ELR (cell line): Measurements from ENCODE around the gene SLC6A8.
"Not testable (repeated sequence)": the region's sequence is repeated elsewhere in the genome, so short reads cannot be mapped to it uniquely, and the experiment has no call there.

Source experiments
- DNase-seq: peaks from one replicate; pipeline ENCODE4 v3.0.0-alpha.2; 2015; ENCODE audit warnings: low read depth

SLC6A8 gene

DNA sequence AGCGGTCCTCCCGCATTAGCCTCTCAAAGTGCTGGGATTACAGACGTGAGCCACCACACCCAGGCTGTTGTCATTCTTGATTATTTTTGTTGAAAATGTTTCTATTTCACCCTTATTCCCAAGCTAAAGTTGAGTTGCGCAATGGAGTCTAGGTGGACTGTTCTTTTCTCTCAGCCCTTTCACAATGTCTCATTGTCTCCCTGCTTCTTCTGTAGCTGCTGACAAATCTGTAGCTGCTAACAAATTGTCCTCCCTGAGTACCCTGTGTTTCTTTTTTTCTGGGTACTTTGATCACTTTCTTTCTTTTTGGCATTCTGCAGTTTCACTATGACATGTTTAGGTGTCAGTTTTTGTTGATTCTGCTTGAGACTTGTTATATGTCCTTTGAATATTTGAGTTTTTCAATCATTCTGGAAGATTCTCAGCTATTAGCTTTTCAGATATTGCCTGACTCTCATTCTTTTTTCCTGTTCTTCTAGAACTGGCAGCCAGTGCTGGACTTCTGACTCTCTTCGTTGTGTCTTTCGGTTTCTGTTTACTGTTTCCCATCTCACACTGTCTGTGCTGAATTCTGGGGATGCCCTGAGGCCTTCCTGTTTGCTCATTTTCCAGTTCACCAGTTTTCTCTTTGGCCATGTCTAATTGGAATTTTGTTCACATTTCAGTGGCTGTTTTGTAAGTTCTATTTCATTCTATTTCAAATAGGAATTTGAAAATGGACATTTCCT is 43.6 kb downstream of the SLC6A8 start:
- no peak for DNase-seq

- DNase-seq, result no peak
These were observed 44.1 kb downstream of the SLC6A8 start for GRCh38 chrX:153731845-153732215.

GRCh38 chrX:153732401-153732800 is 44.7 kb downstream of the SLC6A8 start:
- peak; percentile 68 for DNase-seq

DNA sequence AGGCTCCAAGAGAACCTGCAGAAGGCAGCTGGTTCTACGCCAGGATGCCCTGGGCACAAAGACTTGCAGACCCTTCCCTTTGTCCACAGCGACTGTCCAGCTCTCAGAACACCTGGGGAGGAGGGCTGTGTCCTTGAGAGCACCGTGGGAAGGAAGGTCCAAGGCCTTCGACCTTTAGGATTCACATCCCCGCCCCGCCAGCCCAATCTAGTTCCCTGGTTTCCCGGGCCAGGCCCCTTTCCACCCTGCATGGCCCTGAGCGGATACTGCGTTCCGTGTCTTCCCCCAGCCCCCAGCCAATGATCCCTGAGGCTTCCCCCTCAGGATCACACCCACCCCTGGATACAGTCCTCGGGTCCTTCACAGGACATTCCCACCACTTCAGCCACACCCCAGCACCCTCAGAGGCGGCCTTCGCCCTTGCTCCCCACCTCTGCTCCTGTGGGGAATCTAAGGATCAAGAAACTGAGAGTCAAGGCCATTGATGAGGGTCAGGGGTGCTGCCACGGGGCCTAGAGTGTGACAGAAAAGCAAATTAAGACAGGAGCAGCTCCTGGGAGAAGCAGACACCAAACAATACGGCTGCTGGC is 46.0 kb downstream of the SLC6A8 start:
- DNase-seq, result no peak

DNA sequence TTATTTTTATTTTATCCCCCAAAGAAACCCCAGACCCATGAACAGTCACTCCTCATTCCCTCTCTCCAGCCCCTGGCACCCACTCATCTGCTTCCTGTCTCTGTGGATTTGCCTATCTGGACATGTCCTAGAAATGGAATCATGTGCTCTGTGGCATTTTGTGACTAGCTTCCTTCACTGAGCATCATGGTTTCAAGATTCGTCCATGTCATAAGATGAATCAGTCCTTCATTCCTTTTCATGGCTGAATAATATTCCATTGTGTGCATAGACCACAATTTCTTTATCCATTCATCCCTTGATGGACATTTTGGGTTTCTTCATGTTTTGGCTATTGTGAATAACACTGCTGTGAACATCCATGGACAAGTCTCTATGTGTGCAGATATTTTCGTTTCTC is 47.1 kb downstream of the SLC6A8 start:
- no peak for DNase-seq

DNA sequence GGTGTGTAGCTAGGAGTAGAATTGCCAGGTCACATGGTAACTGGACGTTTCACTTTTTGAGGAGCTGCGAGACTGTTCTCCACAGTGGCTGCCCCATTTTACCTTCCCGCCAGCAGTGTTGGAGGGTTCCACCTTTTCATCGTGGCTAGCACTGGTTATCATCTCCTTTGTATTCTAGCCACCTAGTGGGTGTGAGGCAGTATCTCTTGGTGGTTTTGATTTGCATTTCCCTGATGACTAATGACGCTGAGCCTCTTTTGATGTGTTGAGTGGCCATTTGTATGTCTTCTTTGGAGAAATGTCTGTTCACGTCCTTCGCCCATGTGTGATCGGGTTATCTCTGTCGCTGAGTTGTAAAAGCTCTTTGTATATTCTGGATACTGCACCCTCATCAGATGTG is 47.5 kb downstream of the SLC6A8 start:
- peak; percentile 33 for DNase-seq

- no peak for DNase-seq
These were observed 48.5 kb downstream of the SLC6A8 start for GRCh38 chrX:153736071-153736820.

DNA sequence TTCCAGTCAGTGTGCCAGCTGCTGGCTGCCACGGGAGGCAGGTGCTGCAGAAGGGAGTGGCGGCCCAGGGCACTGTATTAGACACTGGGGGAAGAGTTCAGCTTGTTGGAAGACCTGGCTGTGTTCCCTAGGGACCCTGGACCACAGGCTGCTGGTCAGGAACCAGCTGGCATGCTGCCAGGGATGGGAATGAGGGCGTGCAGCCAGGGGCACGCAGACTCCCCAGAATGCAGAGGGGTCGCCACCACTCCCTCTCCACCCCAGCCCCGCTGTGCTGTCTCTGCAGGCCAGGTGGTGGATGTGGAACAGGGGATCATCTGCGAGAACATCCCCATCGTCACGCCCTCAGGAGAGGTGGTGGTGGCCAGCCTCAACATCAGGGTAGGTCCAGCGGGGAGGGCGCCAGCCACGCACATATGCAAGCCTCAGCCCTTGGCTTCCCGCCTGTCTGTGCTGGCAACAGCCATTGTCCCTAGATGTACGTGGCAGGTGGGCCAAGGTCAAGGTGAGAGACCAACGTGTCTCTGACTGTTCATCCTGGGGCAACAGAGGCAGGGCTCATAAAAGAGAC is 49.2 kb downstream of the SLC6A8 start:
- DNase-seq, result no peak

- DNase-seq, result no peak
These were observed 50.4 kb downstream of the SLC6A8 start for GRCh38 chrX:153738056-153738605.

- DNase-seq, result no peak
These were observed 52.2 kb downstream of the SLC6A8 start for GRCh38 chrX:153739754-153740486.

- DNase-seq, result no peak
These were observed 53.0 kb downstream of the SLC6A8 start for GRCh38 chrX:153740631-153741222.

DNA sequence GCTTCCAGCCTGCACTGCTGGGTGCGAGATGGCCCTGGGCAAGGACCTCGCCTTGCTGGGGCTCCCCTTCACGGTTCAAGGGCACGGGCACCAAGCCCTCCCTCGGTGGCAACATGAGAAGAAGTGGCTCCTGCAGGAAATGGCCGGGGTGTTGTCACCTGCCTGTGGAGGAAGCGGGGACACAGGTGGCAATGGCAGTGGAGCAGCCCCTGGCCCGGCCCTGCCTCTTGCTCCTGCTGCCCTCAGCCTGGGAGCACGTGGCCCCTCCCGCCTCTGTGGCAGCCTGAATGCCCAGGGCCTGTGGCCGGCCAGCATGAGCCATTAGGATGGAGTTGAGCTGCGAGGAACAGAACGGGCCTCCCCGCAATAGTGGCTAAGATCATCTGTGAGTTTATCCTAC is 53.7 kb downstream of the SLC6A8 start:
- no peak for DNase-seq

DNA sequence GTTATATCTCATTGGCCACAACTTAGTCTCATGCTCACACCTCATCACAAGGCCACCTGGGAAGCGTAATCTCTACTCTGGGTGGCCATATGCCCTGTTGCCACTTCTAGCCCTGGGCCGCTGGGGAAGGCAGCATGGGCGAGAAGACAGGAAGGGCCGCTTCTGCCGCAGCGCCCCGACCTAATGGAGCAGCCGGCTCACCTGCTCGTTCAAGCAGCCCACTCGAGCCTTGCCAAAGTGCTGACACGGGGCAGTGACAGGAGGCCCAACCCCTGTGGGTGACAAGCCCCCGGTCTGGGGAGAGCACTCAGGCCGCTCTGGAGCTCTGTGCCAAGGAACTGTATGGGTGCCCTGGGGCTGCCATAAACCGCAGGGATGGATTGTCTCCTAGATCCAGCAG is 54.4 kb downstream of the SLC6A8 start:
- DNase-seq, result not testable (repeated sequence)

DNA sequence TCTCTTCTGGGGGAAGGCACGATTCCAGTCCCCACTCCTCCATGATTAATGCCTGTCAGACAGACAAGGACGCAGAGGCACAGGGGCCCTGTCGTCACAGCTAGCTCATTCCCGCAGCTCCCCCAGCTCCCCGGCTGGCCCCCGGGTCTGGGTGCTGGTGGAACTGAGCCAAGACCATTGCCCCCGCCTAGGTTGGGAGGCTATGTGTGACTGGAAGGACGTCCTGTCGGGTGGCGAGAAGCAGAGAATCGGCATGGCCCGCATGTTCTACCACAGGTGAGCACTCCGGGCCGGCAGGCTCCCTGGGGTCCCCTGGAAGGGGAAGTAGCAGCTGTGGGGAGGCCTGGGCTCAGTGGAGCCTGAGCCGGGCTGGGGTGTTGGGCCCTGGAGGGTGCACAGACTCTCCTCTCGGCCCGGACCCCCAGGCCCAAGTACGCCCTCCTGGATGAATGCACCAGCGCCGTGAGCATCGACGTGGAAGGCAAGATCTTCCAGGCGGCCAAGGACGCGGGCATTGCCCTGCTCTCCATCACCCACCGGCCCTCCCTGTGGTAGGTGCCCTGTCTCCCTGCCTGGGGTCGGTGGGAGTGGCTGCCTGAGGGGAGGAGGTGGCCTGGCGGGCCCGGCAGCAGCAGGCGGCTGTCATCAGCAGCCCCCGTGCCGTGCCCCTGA is 55.2 kb downstream of the SLC6A8 start:
- DNase-seq, result not testable (repeated sequence)

GRCh38 chrX:153743468-153744209 is 55.9 kb downstream of the SLC6A8 start:
- DNase-seq, result peak; percentile 24

- DNase-seq, result peak; percentile 25
These were observed 56.7 kb downstream of the SLC6A8 start for GRCh38 chrX:153744210-153745066.

DNA sequence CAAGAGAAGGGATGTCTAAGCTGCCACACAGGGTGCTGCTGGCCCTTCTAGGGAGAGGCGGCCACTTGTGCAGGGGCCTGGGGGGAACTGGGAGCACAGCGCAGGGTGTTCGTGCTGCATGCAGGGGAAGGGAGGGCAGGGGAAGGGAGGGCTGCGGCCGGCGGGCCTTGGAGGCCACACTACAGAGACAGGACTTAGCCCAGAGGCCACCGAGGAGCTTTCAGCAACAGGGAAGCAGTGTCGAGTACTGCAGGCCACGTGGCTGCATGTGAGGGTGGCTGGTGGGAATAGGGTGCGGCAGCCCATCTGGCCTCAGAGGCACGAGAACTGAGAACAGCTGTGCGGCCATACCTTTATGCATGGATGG is 57.3 kb downstream of the SLC6A8 start:
- DNase-seq, result not testable (repeated sequence)
